ENCODE data around the gene METTL8. TPM values are rescaled to one million over a fixed set of nuclear protein-coding genes. Genes with fewer than 3 reads are reported as not detected.

Gene METTL8
- polyA plus RNA-seq, 2 of the 4 experiments (the other 2 are of a cell fraction), result 21.8 to 58.3 TPM

GRCh38 chr2:171271971-171272436, 161.8 kb downstream of the METTL8 start (continued):
- TF ChIP-seq CHD4 (IDR thresholded peaks at IDR 0.05; ENCODE audit: borderline replicate concordance) (no peak), ESRRA (IDR thresholded peaks at IDR 0.05; ENCODE audit: borderline replicate concordance, low read length) (no peak), USF2 (IDR thresholded peaks at IDR 0.05) (no peak), EHMT2 (IDR thresholded peaks at IDR 0.05; ENCODE audit: low read depth) (no peak), ZC3H11A (IDR thresholded peaks at IDR 0.05) (no peak), MAX (IDR thresholded peaks at IDR 0.05) (peak; percentile 64), CHD2 (IDR thresholded peaks at IDR 0.05; ENCODE audit: low read length, partially characterized antibody) (no peak), HOXB5 (CRISPR knock-in tag; IDR thresholded peaks at IDR 0.05) (no peak), EP300 (IDR thresholded peaks at IDR 0.05) (peak in 1 of 2 experiments; percentile 54; a peak in 1 of 5 replicates), JUN (IDR thresholded peaks at IDR 0.05) (peak in 1 of 2 experiments; percentile 61; a peak in 2 of 5 replicates), NPAS2 (CRISPR knock-in tag; IDR thresholded peaks at IDR 0.05; ENCODE audit: borderline replicate concordance) (no peak), PBX3 (IDR thresholded peaks at IDR 0.05) (no peak), RARB (CRISPR knock-in tag; IDR thresholded peaks at IDR 0.05) (no peak), BHLHE40 (IDR thresholded peaks at IDR 0.05; ENCODE audit: low read depth, low read length) (no peak), JUNB (IDR thresholded peaks at IDR 0.05) (peak; percentile 80), KDM1A (IDR thresholded peaks at IDR 0.05; ENCODE audit: low read depth) (no peak), REST (IDR thresholded peaks at IDR 0.05) (no peak), HES2 (IDR thresholded peaks at IDR 0.05) (peak; percentile 45; the same call in 1 of the 2 replicates), FOSL2 (IDR thresholded peaks at IDR 0.05) (peak; percentile 83), FOSL2 (CRISPR knock-in tag; IDR thresholded peaks at IDR 0.05) (peak; percentile 90), PHF8 (IDR thresholded peaks at IDR 0.05; ENCODE audit: borderline replicate concordance, low read depth) (no peak), SMC3 (IDR thresholded peaks at IDR 0.05) (peak; percentile 10; the same call in 1 of the 3 replicates)

GRCh38 chr2:171271386-171271785, 162.4 kb downstream of the METTL8 start:
- Histone ChIP-seq H3K4me2 (peak overlapping the region; percentile 51), H3K9me3 (no peaks in the 10 kb centered on the region), H3K4me3 (no peak overlapping the region), H3K4me1 (peaks cover 24% of the 10 kb centered on the region), H3K27ac (peak overlapping the region; percentile 26 to 44; a peak in 5 of 6 replicates)
- FAIRE-seq (no peak), DNase-seq (ENCODE audit: low read depth in 1 of 2, low spot score in 1 of 2) (no peak), ATAC-seq (no peak)
- ChIA-PET POLR2A (no interaction called here), CTCF (interaction anchor here (0.6 to 1.5 kb wide), 2 partner anchors 44 to 145 kb away, joined by 3 to 5 read pairs; no protein-coding TSS in a partner anchor)
- TF ChIP-seq NFE2L2 (conservative IDR thresholded peaks at IDR 0.05; ENCODE audit: low read length), result no peak
- TF ChIP-seq SREBF2 (IDR thresholded peaks at IDR 0.05), result no peak
- WGBS (ENCODE audit: missing lambda C conversion rate), result 0% methylated on average over 1 of the region's 1 CpG

All from A549 (cell line).